GM12874 (cell line): ENCODE measurements around the gene CDKN2A.

Experiments used
- TF ChIP-seq, protein P1 (sequence below): IDR thresholded peaks from 2 replicates; pipeline ENCODE4 v1.5.1; 2011; ENCODE audit warnings: low read depth, mild to moderate bottlenecking, control low read depth, low read length, moderate library complexity; ENCODE audit not compliant: insufficient read depth

CDKN2A gene

DNA sequence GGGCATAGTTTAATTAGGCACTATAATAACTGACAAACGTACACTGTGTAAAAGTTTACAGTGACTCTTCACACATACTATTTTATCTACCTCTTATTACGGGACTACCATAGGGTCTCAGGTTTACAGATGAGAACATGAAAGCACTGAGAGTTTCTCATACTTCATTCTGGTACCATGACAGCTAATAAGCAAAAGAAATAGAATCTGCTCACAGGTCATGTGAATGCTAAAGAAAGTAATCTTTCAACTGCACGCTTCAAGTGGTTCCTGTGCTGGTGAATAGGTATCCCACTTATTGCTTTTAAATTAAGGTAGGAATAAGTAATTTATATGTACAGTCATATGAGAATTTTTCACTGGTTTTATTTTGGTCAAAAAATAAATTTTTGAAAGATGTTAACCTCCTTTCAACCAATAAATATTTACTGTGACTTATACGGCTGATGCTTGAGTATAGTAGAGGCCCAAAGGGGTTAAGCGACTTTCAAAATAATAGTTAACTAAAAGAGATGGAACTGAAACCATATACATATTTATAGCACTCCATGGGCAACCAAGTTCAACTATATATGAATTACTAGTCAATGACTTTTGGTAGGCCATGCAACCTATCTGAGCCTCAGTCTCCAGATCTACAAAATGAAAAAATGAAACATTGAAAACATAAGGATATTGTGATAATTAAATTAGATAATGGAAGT, 8.1 kb downstream of the CDKN2A start:
- TF ChIP-seq, protein P1, sequence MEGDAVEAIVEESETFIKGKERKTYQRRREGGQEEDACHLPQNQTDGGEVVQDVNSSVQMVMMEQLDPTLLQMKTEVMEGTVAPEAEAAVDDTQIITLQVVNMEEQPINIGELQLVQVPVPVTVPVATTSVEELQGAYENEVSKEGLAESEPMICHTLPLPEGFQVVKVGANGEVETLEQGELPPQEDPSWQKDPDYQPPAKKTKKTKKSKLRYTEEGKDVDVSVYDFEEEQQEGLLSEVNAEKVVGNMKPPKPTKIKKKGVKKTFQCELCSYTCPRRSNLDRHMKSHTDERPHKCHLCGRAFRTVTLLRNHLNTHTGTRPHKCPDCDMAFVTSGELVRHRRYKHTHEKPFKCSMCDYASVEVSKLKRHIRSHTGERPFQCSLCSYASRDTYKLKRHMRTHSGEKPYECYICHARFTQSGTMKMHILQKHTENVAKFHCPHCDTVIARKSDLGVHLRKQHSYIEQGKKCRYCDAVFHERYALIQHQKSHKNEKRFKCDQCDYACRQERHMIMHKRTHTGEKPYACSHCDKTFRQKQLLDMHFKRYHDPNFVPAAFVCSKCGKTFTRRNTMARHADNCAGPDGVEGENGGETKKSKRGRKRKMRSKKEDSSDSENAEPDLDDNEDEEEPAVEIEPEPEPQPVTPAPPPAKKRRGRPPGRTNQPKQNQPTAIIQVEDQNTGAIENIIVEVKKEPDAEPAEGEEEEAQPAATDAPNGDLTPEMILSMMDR = no peak

DNA sequence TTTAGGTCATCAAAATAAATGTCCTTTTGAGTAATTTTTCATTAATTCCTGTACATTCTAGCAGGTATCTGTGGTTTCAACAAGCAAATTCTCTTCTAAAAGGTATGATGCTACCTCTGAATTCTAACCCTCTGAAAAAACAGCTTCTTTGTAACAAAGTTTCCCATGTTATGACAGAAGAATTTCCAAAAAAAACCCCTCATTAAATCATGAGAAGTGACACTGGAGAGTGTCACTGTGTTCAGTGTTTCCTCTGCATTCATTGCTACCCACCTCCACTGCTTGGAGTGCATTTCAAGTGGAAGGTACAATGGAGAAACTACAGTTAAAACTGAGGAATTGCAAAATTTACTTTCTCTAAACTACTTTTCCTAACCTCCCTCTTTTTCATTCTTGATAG, 10.1 kb downstream of the CDKN2A start:
- TF ChIP-seq, protein P1 = no peak

GRCh38 chr9:21983561-21983935, 10.6 kb downstream of the CDKN2A start:
- TF ChIP-seq, protein P1 = no peak

DNA sequence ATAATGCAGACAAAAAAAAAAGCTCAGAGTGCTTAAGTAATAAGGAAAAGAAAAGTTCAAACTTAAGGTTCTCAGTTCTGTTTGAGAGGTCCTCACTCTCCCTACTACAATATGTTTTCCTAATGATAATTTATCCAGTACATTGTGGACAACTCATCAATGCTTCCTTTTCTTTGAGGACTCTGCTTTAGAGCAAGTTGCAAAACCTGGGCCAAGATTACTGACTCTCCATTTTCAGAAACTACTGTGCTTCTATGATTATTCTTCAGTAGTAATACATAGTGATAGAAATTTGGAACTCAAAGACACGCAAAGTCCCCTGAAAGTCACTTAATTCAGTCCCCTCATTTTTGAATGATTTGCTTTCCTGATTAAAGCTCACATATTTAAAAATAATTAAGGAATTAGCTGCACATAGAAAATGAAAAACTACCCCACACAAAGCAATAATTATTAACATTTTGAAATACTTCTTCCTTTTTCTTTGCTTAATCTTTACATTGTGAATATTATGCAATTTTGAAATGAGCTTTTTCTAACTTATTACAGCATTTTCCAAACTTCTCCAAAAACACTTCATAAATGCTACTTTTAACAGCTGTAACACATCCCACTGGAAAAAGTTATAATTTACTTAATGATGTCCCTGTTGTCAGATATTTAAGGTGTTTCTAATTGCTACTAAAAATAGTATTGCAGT, 11.2 kb downstream of the CDKN2A start:
- TF ChIP-seq, protein P1 = no peak

- TF ChIP-seq, protein P1 = no peak
Measured at GRCh38 chr9:21982391-21982790, 11.8 kb downstream of the CDKN2A start.

- TF ChIP-seq, protein P1 = no peak
Measured at GRCh38 chr9:21976334-21976875, 17.8 kb downstream of the CDKN2A start.

DNA sequence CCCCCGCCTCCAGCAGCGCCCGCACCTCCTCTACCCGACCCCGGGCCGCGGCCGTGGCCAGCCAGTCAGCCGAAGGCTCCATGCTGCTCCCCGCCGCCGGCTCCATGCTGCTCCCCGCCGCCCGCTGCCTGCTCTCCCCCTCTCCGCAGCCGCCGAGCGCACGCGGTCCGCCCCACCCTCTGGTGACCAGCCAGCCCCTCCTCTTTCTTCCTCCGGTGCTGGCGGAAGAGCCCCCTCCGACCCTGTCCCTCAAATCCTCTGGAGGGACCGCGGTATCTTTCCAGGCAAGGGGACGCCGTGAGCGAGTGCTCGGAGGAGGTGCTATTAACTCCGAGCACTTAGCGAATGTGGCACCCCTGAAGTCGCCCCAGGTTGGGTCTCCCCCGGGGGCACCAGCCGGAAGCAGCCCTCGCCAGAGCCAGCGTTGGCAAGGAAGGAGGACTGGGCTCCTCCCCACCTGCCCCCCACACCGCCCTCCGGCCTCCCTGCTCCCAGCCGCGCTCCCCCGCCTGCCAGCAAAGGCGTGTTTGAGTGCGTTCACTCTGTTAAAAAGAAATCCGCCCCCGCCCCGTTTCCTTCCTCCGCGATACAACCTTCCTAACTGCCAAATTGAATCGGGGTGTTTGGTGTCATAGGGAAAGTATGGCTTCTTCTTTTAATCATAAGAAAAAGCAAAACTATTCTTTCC, 19.3 kb downstream of the CDKN2A start:
- TF ChIP-seq, protein P1 = no peak
